Measurements from ENCODE around the gene PPBP.

GRCh38 chr4:74028504-74028903 lies 40.5 kb upstream of the PPBP start:
- TF ChIP-seq CTCF (IDR thresholded peaks at IDR 0.05; ENCODE audit: low read depth, low read length, poor library complexity, severe bottlenecking) (no peak), EZH2phosphoT487 (IDR thresholded peaks at IDR 0.05; ENCODE audit: borderline replicate concordance, low read length) (no peak)

All from DOHH2 (cell line).